ENCODE results near the gene SLC9A3. TPM values are rescaled to one million over a fixed set of nuclear protein-coding genes. Genes with fewer than 3 reads are reported as not detected.

SLC9A3 gene
- total RNA-seq, 1 experiment from 2014 or later = 1.5 TPM

DNA sequence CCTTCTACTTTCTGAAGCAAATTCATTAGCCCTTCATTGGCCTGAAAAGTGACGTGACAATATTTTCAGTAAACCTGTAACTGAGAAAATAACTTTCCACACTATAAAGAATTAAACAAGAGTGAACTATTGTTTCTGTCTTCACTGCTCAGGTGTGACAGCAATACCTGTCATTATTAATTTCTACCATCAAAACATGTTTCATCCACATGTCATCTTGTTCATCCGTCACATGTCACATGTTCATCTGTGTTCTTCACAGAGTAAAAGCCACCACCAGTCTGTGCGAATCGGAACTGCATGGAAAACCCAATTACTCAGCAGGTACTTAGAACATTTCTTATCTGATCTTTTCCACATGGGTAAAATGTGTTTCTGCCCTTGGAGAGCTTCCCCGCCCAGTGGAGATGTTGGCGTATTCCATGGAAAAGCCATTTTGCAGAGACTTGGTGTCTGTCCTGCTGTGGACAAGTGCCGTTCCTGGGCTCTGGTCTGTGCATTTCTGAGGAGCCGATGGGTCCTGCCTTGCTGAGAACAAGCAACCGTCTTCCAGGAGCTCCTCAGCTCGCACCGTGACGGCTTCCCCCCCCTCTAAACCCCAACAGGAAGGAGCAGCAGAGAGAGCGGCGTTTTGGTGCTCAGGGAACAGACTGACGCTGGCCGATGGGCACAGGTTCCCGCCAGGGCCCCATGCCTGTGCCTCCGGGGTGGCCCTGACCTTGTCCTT, 91.9 kb downstream of the SLC9A3 start:
- no peaks in the 10 kb centered on the region for H3K36me3 ChIP-seq (ENCODE audit: control insufficient read depth in 1 of 2, insufficient read depth in 2 of 2, low read length in 2 of 2)
- no peak overlapping the region for H3K4me2 ChIP-seq (ENCODE audit: low read length)
- CTCF ChIA-PET = interaction anchor here (6.4 kb wide), 1 partner anchor 115 kb away, joined by 42 read pairs; no protein-coding TSS in a partner anchor
- H3K9ac ChIP-seq (ENCODE audit: low read length) = no peak overlapping the region
- H3K9me3 ChIP-seq (ENCODE audit: control insufficient read depth in 1 of 2, insufficient read depth in 1 of 2, low read depth in 1 of 2, low read length in 2 of 2) = no peaks in the 10 kb centered on the region
- intact Hi-C loops (cut with micrococcal nuclease) = no loop called here
- peaks cover 0 to 14% of the 10 kb centered on the region in 2 experiments; a peak in 1 of 4 replicates for H3K4me1 ChIP-seq (ENCODE audit: control insufficient read depth in 1 of 2, insufficient read depth in 2 of 2, low read length in 2 of 2)
- POLR2A ChIA-PET = no interaction called here
- ATAC-seq = no peak
- H3K4me3 ChIP-seq (replicated peaks in 1 of 2; ENCODE audit: low read depth in 1 of 2, low read length in 2 of 2) = no peak overlapping the region
- no peaks in the 10 kb centered on the region for H4K20me1 ChIP-seq (ENCODE audit: insufficient read depth)
- no peaks in the 10 kb centered on the region for H3K9me2 ChIP-seq (ENCODE audit: insufficient read depth)
- RAD21 ChIA-PET (ENCODE audit: low non-redundant PET in 1 of 2, low total read pairs in 2 of 2, uncharacterized antibody in 2 of 2, unreplicated experiment in 2 of 2) = no interaction called here
- H2AFZ ChIP-seq (ENCODE audit: low read depth, low read length, poor library complexity, severe bottlenecking) = no peak overlapping the region
- TF ChIP-seq YY1 (IDR thresholded peaks at IDR 0.05; ENCODE audit: extremely low read depth, insufficient replicate concordance, low read depth, low read length) = no peak
- BruUV-seq (replicated peaks) = no TSS peak
- no peaks in the 10 kb centered on the region for H3K79me2 ChIP-seq (ENCODE audit: insufficient read depth, low read length)
- DNase-seq (ENCODE audit: low read depth, low spot score) = no peak
- no peak overlapping the region for H3K27ac ChIP-seq (ENCODE audit: low read depth, low read length)
- no peaks in the 10 kb centered on the region for H3K27me3 ChIP-seq (ENCODE audit: insufficient read depth, low read length)

GRCh38 chr5:431711-432050, 92.6 kb downstream of the SLC9A3 start:
- no peaks in the 10 kb centered on the region for H3K27me3 ChIP-seq (ENCODE audit: insufficient read depth, low read length)
- TF ChIP-seq TCF7L2 (IDR thresholded peaks at IDR 0.05; ENCODE audit: borderline replicate concordance, extremely low read depth, insufficient read depth, insufficient read length) (no peak), JUND (IDR thresholded peaks at IDR 0.05) (no peak), EGR1 (IDR thresholded peaks at IDR 0.05; ENCODE audit: low read depth) (no peak), CTCF (IDR thresholded peaks at IDR 0.05 in 2 of 3, conservative IDR thresholded peaks at IDR 0.05 in 1 of 3; ENCODE audit: borderline replicate concordance in 1 of 3, insufficient read depth in 1 of 3, low read depth in 2 of 3, low read length in 2 of 3) (no peak), YY1 (IDR thresholded peaks at IDR 0.05; ENCODE audit: extremely low read depth, insufficient replicate concordance, low read depth, low read length) (no peak), SIN3A (IDR thresholded peaks at IDR 0.05; ENCODE audit: low read depth) (no peak)
- TF ChIP-seq, protein P1, sequence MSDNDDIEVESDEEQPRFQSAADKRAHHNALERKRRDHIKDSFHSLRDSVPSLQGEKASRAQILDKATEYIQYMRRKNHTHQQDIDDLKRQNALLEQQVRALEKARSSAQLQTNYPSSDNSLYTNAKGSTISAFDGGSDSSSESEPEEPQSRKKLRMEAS (IDR thresholded peaks at IDR 0.05) = no peak
- no peaks in the 10 kb centered on the region for H4K20me1 ChIP-seq (ENCODE audit: insufficient read depth)
- ATAC-seq (no peak), DNase-seq (ENCODE audit: low read depth, low spot score) (no peak)
- intact Hi-C loops (cut with micrococcal nuclease) = loop anchor here (1.0 kb wide), 1 partner anchor 114 kb away; no protein-coding TSS in a partner anchor
- H3K4me2 ChIP-seq (ENCODE audit: low read length) = no peak overlapping the region
- H3K4me3 ChIP-seq (replicated peaks in 1 of 2; ENCODE audit: low read depth in 1 of 2, low read length in 2 of 2) = no peak overlapping the region
- H3K27ac ChIP-seq (ENCODE audit: low read depth, low read length) = no peak overlapping the region
- no peaks in the 10 kb centered on the region for H3K9me3 ChIP-seq (ENCODE audit: control insufficient read depth in 1 of 2, insufficient read depth in 1 of 2, low read depth in 1 of 2, low read length in 2 of 2)
- POLR2A ChIA-PET = no interaction called here
- CTCF ChIA-PET = interaction anchor here (1.2 to 6.4 kb wide), 4 partner anchors 15 to 243 kb away, joined by 3 to 42 read pairs (median 8); no protein-coding TSS in a partner anchor
- RAD21 ChIA-PET (ENCODE audit: low non-redundant PET in 1 of 2, low total read pairs in 2 of 2, uncharacterized antibody in 2 of 2, unreplicated experiment in 2 of 2) = interaction anchor here in 1 of 2 experiments (0.6 kb wide), 1 partner anchor 115 kb away, joined by 4 read pairs; no protein-coding TSS in a partner anchor
- no TSS peak for BruUV-seq (replicated peaks)
- H3K9me2 ChIP-seq (ENCODE audit: insufficient read depth) = no peaks in the 10 kb centered on the region
- H3K79me2 ChIP-seq (ENCODE audit: insufficient read depth, low read length) = no peaks in the 10 kb centered on the region
- H2AFZ ChIP-seq (ENCODE audit: low read depth, low read length, poor library complexity, severe bottlenecking) = no peak overlapping the region
- H3K36me3 ChIP-seq (ENCODE audit: control insufficient read depth in 1 of 2, insufficient read depth in 2 of 2, low read length in 2 of 2) = no peaks in the 10 kb centered on the region
- H3K4me1 ChIP-seq (ENCODE audit: control insufficient read depth in 1 of 2, insufficient read depth in 2 of 2, low read length in 2 of 2) = peaks cover 0 to 14% of the 10 kb centered on the region in 2 experiments; a peak in 1 of 4 replicates
- H3K9ac ChIP-seq (ENCODE audit: low read length) = no peak overlapping the region
